Sigmoid colon (tissue), 7 donors: Measurements from ENCODE around the gene CARMIL1. TPM values are rescaled to one million over a fixed set of nuclear protein-coding genes. Genes with fewer than 3 reads are reported as not detected.

ENCODE experiments used
- DNase-seq: peaks from one replicate; pipeline ENCODE4 v3.0.0-alpha.2; 2019
- H3K27ac ChIP-seq, 4 donors: fragments of 200-600 bp; sonication (generic); one replicate each; pipeline ENCODE4 v1.5.1; 2016 to 2019; ENCODE audit warnings: mild to moderate bottlenecking in 1 of 4
- H3K27me3 ChIP-seq, 3 donors: fragments of 200-600 bp; sonication (generic); one replicate each; pipeline ENCODE4 v1.5.1; 2019; ENCODE audit warnings: mild to moderate bottlenecking in 1 of 3
- H3K36me3 ChIP-seq, 4 donors: fragments of 200-600 bp; sonication (generic); one replicate each; pipeline ENCODE4 v1.5.1; 2016 to 2019
- H3K4me1 ChIP-seq, 4 donors: fragments of 200-600 bp; sonication (generic); one replicate each; pipeline ENCODE4 v1.5.1; 2017 to 2019
- H3K4me3 ChIP-seq, 4 donors: fragments of 200-600 bp; sonication (generic); one replicate each; pipeline ENCODE4 v1.5.1; 2017 to 2019; ENCODE audit warnings: mild to moderate bottlenecking in 2 of 4, moderate library complexity in 1 of 4
- H3K9me3 ChIP-seq, 4 donors: fragments of 200-600 bp in 3 of 4; sonication (generic) in 3 of 4; one replicate each; pipeline versions ENCODE4 v1.5.1 to v1.6.1; 2013 to 2019
- CTCF ChIP-seq, 4 experiments: fragments of 450-650 bp in 3 of 4; fragments of 200-600 bp in 1 of 4; IDR thresholded peaks; one replicate each; pipeline ENCODE4 v1.5.1; 2016 to 2019; ENCODE audit warnings: antibody characterized with exemption in 4 of 4, mild to moderate bottlenecking in 3 of 4, moderate library complexity in 2 of 4
- EP300 ChIP-seq, 4 donors: sonication (generic); formaldehyde crosslinking; IDR thresholded peaks; one replicate each; pipeline ENCODE4 v1.6.1; 2017; ENCODE audit warnings: antibody characterized with exemption in 4 of 4
- POLR2A ChIP-seq, 2 donors: fragments of 450-650 bp; IDR thresholded peaks; one replicate each; pipeline ENCODE4 v1.6.1; 2016; ENCODE audit warnings: antibody characterized with exemption in 2 of 2, mild to moderate bottlenecking in 2 of 2, moderate library complexity in 2 of 2
- POLR2AphosphoS5 ChIP-seq, 4 donors: sonication (generic); formaldehyde crosslinking; IDR thresholded peaks; one replicate each; pipeline ENCODE4 v1.6.1; 2017; ENCODE audit warnings: antibody characterized with exemption in 4 of 4
- WGBS, 2 donors: extraction: QIAGEN DNeasy Blood & Tissue Kit; methylation state at CpG; one replicate each; pipeline ENCODE4 v1.1.7; 2013; 5-methylcytosine and 5-hydroxymethylcytosine counted together
- intact Hi-C: fragments of 100-400 bp; cut with DNase I; formaldehyde crosslinking; loops from one replicate; pipeline ENCODE4 v1.15.1; 2023
- polyA plus RNA-seq, 3 donors: library from polyadenylated mRNA; stranded (reverse); fragments of 200-250 nt; gene quantifications; one replicate each; pipeline ENCODE4 v1.2.3, GENCODE V29; 2013
- total RNA-seq, 4 donors: library from RNA; depleted of rRNA; stranded (reverse); fragments of >200 nt; gene quantifications; one replicate each; pipeline ENCODE4 v1.1.0, GENCODE V29; 2016
- donor health status: healthy with polysubstance abuse.
- donor health status: Bipolar disorder and iron deficiency.
- donor health status: healthy.

Gene CARMIL1
- total and polyA plus RNA-seq, 7 donors: 3.4 to 24.0 (median 8.2) TPM

- Histone ChIP-seq H3K4me3 (no peak overlapping the region), H3K9me3 (no peaks in the 10 kb centered on the region), H3K27me3 (no peaks in the 10 kb centered on the region), H3K36me3 (no peaks in the 10 kb centered on the region), H3K27ac (peak overlapping the region in 2 of 4 donors; percentile 18 to 53), H3K4me1 (peaks cover 0 to 14% (median 0%) of the 10 kb centered on the region in 4 donors)
- no peak for TF ChIP-seq POLR2A (IDR thresholded peaks at IDR 0.05)
- no peak for TF ChIP-seq EP300 (IDR thresholded peaks at IDR 0.05)
- no peak for TF ChIP-seq POLR2AphosphoS5 (IDR thresholded peaks at IDR 0.05)
- TF ChIP-seq CTCF (IDR thresholded peaks at IDR 0.05): no peak
- no peak for DNase-seq
- WGBS, 2 donors: 0 to 4% methylated on average over 2 of the region's 2 CpGs
- intact Hi-C loops: loop anchor here (5.0 kb wide), 1 partner anchor 35 kb away; no protein-coding TSS in a partner anchor
Measured at GRCh38 chr6:25312703-25313102, 33.5 kb downstream of the CARMIL1 start.

GRCh38 chr6:25314509-25315175 lies 35.5 kb downstream of the CARMIL1 start:
- TF ChIP-seq POLR2A (IDR thresholded peaks at IDR 0.05): no peak
- 97 to 98% methylated on average over 2 of the region's 2 CpGs for WGBS, 2 donors
- H3K27me3 ChIP-seq: no peaks in the 10 kb centered on the region
- H3K27ac ChIP-seq: no peak overlapping the region
- H3K4me1 ChIP-seq: peaks cover 0 to 14% (median 0%) of the 10 kb centered on the region in 4 donors
- H3K36me3 ChIP-seq: no peaks in the 10 kb centered on the region
- H3K9me3 ChIP-seq: no peaks in the 10 kb centered on the region
- intact Hi-C loops: loop anchor here (5.0 kb wide), 1 partner anchor 33 kb away; no protein-coding TSS in a partner anchor
- DNase-seq: no peak
- no peak overlapping the region for H3K4me3 ChIP-seq

DNA sequence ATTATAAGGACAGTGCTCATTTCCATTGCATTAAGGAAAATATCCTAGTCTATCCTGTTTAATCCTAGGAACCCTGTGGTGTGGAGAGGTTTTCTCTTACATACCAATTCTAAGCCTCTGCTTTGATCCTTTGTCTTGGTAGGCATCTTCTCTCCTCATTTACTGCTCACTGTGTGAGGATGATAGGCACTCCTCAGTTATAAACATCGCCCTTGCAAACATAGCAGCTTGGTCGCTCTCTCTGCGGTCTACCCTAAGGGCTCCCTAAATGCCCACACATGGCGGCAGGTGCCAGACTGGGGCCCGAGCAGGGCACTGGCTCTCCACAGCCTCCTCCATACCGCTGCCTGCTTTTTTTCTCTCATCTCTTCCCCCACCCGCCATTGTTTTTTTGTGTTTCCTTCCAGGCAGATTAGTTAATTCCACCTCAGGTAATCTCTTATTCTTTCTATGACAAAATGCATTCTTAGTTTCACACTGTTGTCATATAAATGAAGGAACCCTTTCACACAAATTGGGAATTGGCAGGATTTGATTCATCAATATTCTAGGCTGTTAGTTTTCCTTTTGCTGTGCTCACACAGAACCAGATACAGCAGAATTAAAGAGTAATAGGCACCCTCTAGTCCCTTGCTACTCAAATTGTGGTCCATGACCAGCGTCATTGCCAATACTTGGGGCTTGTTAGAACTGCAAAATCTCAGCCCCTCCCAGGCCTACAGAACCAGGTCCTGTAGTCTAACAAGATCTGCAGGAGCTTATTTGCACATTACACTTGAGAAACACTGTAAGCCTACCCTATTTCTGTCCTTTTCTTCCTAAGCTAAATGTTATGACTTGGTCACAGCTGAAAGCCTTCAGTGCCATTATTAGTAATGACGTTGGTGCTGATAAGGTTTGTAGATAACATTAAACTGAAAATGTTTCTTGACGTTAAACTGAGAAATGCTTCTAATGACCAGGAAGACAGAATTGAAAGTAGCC lies 36.3 kb downstream of the CARMIL1 start:
- Histone ChIP-seq H3K4me1 (peaks cover 0 to 14% (median 0%) of the 10 kb centered on the region in 4 donors), H3K4me3 (no peak overlapping the region)
- TF ChIP-seq POLR2A (IDR thresholded peaks at IDR 0.05): no peak
- TF ChIP-seq POLR2AphosphoS5 (IDR thresholded peaks at IDR 0.05): no peak
- TF ChIP-seq CTCF (IDR thresholded peaks at IDR 0.05): no peak
- TF ChIP-seq EP300 (IDR thresholded peaks at IDR 0.05): no peak

GRCh38 chr6:25316626-25317025 lies 37.5 kb downstream of the CARMIL1 start:
- H3K36me3 ChIP-seq: no peaks in the 10 kb centered on the region
- H3K4me1 ChIP-seq: peaks cover 0 to 14% (median 0%) of the 10 kb centered on the region in 4 donors
- intact Hi-C loops: no loop called here
- H3K27ac ChIP-seq: no peak overlapping the region
- DNase-seq: no peak
- H3K9me3 ChIP-seq: no peaks in the 10 kb centered on the region
- H3K27me3 ChIP-seq: no peaks in the 10 kb centered on the region
- TF ChIP-seq POLR2AphosphoS5 (IDR thresholded peaks at IDR 0.05): no peak
- TF ChIP-seq CTCF (IDR thresholded peaks at IDR 0.05): no peak
- no peak for TF ChIP-seq EP300 (IDR thresholded peaks at IDR 0.05)
- TF ChIP-seq POLR2A (IDR thresholded peaks at IDR 0.05): no peak
- no peak overlapping the region for H3K4me3 ChIP-seq
- 94 to 95% methylated on average over 4 of the region's 4 CpGs for WGBS, 2 donors

More for the DNA sequence above, 36.3 kb downstream of the CARMIL1 start:
- 87 to 89% methylated on average over 10 of the region's 10 CpGs for WGBS, 2 donors
- no peak for DNase-seq
- H3K9me3 ChIP-seq: no peaks in the 10 kb centered on the region
- no peak overlapping the region for H3K27ac ChIP-seq
- intact Hi-C loops: no loop called here
- H3K36me3 ChIP-seq: no peaks in the 10 kb centered on the region
- H3K27me3 ChIP-seq: no peaks in the 10 kb centered on the region

- Histone ChIP-seq H3K4me1 (no peaks in the 10 kb centered on the region), H3K27ac (no peak overlapping the region), H3K36me3 (no peaks in the 10 kb centered on the region), H3K27me3 (no peaks in the 10 kb centered on the region), H3K4me3 (no peak overlapping the region), H3K9me3 (no peaks in the 10 kb centered on the region)
- WGBS, 2 donors: 94 to 95% methylated on average over 6 of the region's 6 CpGs
- DNase-seq: no peak
- TF ChIP-seq POLR2A (IDR thresholded peaks at IDR 0.05) (no peak), EP300 (IDR thresholded peaks at IDR 0.05) (no peak), CTCF (IDR thresholded peaks at IDR 0.05) (no peak), POLR2AphosphoS5 (IDR thresholded peaks at IDR 0.05) (no peak)
- intact Hi-C loops: no loop called here
Measured at GRCh38 chr6:25318589-25318988, 39.4 kb downstream of the CARMIL1 start.
